Mucosa of stomach (tissue), 1 donor: ENCODE results near the gene ADAM8.
"Not testable (repeated sequence)": the region's sequence is repeated elsewhere in the genome, so short reads cannot be mapped to it uniquely, and the experiment has no call there.

Experiments
- H3K27me3 ChIP-seq: one replicate; pipeline ENCODE4 v1.7.0; 2013; ENCODE audit warnings: mild to moderate bottlenecking, low read length; ENCODE audit not compliant: control insufficient read depth, insufficient read depth
- H3K36me3 ChIP-seq: one replicate; pipeline ENCODE4 v1.7.0; 2013; ENCODE audit warnings: low read length; ENCODE audit not compliant: control insufficient read depth, insufficient read depth
- H3K4me1 ChIP-seq: one replicate; pipeline ENCODE4 v1.7.0; 2013; ENCODE audit warnings: mild to moderate bottlenecking, low read length; ENCODE audit not compliant: control insufficient read depth, insufficient read depth
- H3K4me3 ChIP-seq: one replicate; pipeline ENCODE4 v1.7.0; 2013; ENCODE audit warnings: low read length
- H3K9ac ChIP-seq: one replicate; pipeline ENCODE4 v1.7.0; 2013; ENCODE audit warnings: mild to moderate bottlenecking, low read length, moderate library complexity
- H3K9me3 ChIP-seq: one replicate; pipeline ENCODE4 v1.7.0; 2013; ENCODE audit warnings: mild to moderate bottlenecking, low read length, moderate library complexity; ENCODE audit not compliant: control insufficient read depth
- donor health status: Pancreatic carcinoma.

ADAM8 gene

GRCh38 chr10:133237241-133237587, 39.5 kb downstream of the ADAM8 start:
- no peaks in the 10 kb centered on the region for H3K4me1 ChIP-seq
- H3K4me3 ChIP-seq = no peak overlapping the region
- H3K9ac ChIP-seq = no peak overlapping the region
- no peaks in the 10 kb centered on the region for H3K36me3 ChIP-seq
- peaks cover 85% of the 10 kb centered on the region for H3K27me3 ChIP-seq
- no peaks in the 10 kb centered on the region for H3K9me3 ChIP-seq

GRCh38 chr10:133236401-133237240, 40.0 kb downstream of the ADAM8 start:
- no peak overlapping the region for H3K9ac ChIP-seq
- H3K4me1 ChIP-seq = no peaks in the 10 kb centered on the region
- no peaks in the 10 kb centered on the region for H3K9me3 ChIP-seq
- H3K4me3 ChIP-seq = no peak overlapping the region
- no peaks in the 10 kb centered on the region for H3K36me3 ChIP-seq
- H3K27me3 ChIP-seq = peaks cover 85% of the 10 kb centered on the region

- H3K4me3 ChIP-seq = no peak overlapping the region
- peaks cover 84% of the 10 kb centered on the region for H3K27me3 ChIP-seq
- no peaks in the 10 kb centered on the region for H3K9me3 ChIP-seq
- H3K4me1 ChIP-seq = no peaks in the 10 kb centered on the region
- H3K9ac ChIP-seq = no peak overlapping the region
- no peaks in the 10 kb centered on the region for H3K36me3 ChIP-seq
Measured at GRCh38 chr10:133235932-133236331, 40.7 kb downstream of the ADAM8 start.

GRCh38 chr10:133235265-133235855, 41.3 kb downstream of the ADAM8 start:
- no peak overlapping the region for H3K4me3 ChIP-seq
- no peaks in the 10 kb centered on the region for H3K36me3 ChIP-seq
- no peak overlapping the region for H3K9ac ChIP-seq
- peaks cover 86% of the 10 kb centered on the region for H3K27me3 ChIP-seq
- no peaks in the 10 kb centered on the region for H3K9me3 ChIP-seq
- no peaks in the 10 kb centered on the region for H3K4me1 ChIP-seq

GRCh38 chr10:133234796-133235195, 41.9 kb downstream of the ADAM8 start:
- H3K9ac ChIP-seq, H3K36me3 ChIP-seq, H3K9me3 ChIP-seq, H3K4me3 ChIP-seq, H3K4me1 ChIP-seq: not testable (repeated sequence)
- H3K27me3 ChIP-seq = peaks cover 84% of the 10 kb centered on the region

- H3K4me1 ChIP-seq = no peaks in the 10 kb centered on the region
- no peaks in the 10 kb centered on the region for H3K9me3 ChIP-seq
- no peak overlapping the region for H3K9ac ChIP-seq
- no peaks in the 10 kb centered on the region for H3K36me3 ChIP-seq
- H3K27me3 ChIP-seq = peaks cover 71% of the 10 kb centered on the region
- H3K4me3 ChIP-seq = no peak overlapping the region
Measured at GRCh38 chr10:133231946-133232574, 44.6 kb downstream of the ADAM8 start.

- H3K27me3 ChIP-seq = peaks cover 69% of the 10 kb centered on the region
- no peaks in the 10 kb centered on the region for H3K36me3 ChIP-seq
- H3K4me3 ChIP-seq = no peak overlapping the region
Measured at GRCh38 chr10:133231244-133231945, 45.3 kb downstream of the ADAM8 start.

GRCh38 chr10:133230387-133231195, 46.1 kb downstream of the ADAM8 start:
- Histone ChIP-seq H3K27me3 (peaks cover 61% of the 10 kb centered on the region), H3K4me3 (no peak overlapping the region), H3K9ac (no peak overlapping the region), H3K9me3 (no peaks in the 10 kb centered on the region), H3K36me3 (no peaks in the 10 kb centered on the region), H3K4me1 (no peaks in the 10 kb centered on the region)

More at GRCh38 chr10:133231244-133231945, 45.3 kb downstream of the ADAM8 start:
- Histone ChIP-seq H3K9ac (no peak overlapping the region), H3K9me3 (no peaks in the 10 kb centered on the region), H3K4me1 (no peaks in the 10 kb centered on the region)

GRCh38 chr10:133230044-133230361, 46.7 kb downstream of the ADAM8 start, which contains the start of gene UTF1:
Gene UTF1, plus strand, starts transcription at chr10:133230217. Its CDS starts 72 bp downstream, at chr10:133230289.
- Histone ChIP-seq H3K9me3 (no peaks in the 10 kb centered on the region), H3K9ac (no peak within 1 kb of the TSS), H3K36me3 (no peaks in the 10 kb centered on the region), H3K27me3 (peaks cover 55% of the 10 kb centered on the region), H3K4me1 (no peaks in the 10 kb centered on the region), H3K4me3 (no peak within 1 kb of the TSS)

- Histone ChIP-seq H3K36me3 (no peaks in the 10 kb centered on the region), H3K4me3 (no peak overlapping the region), H3K27me3 (peaks cover 55% of the 10 kb centered on the region), H3K4me1 (no peaks in the 10 kb centered on the region), H3K9ac (no peak overlapping the region), H3K9me3 (no peaks in the 10 kb centered on the region)
Measured at GRCh38 chr10:133229265-133230043, 47.2 kb downstream of the ADAM8 start.

- Histone ChIP-seq H3K27me3 (peaks cover 42% of the 10 kb centered on the region), H3K9me3 (no peaks in the 10 kb centered on the region), H3K4me3 (no peak overlapping the region), H3K36me3 (no peaks in the 10 kb centered on the region), H3K4me1 (no peaks in the 10 kb centered on the region), H3K9ac (no peak overlapping the region)
Measured at GRCh38 chr10:133227256-133227655, 49.4 kb downstream of the ADAM8 start.
